ENCODE measurements around the gene BCL6.
A peak's percentile ranks its signal among the peaks of the same experiment; 100 is the strongest.

The BCL6 gene

GRCh38 chr3:187773233-187774184 is 28.2 kb upstream of the BCL6 start:
- DNase-seq = no peak

GRCh38 chr3:187770224-187770623 is 25.0 kb upstream of the BCL6 start:
- TF ChIP-seq POLR2A (IDR thresholded peaks at IDR 0.05; ENCODE audit: low read length) (no peak), GATA1 (IDR thresholded peaks at IDR 0.05; ENCODE audit: low read depth, low read length) (no peak)
- no peak for DNase-seq

More at GRCh38 chr3:187773233-187774184, 28.2 kb upstream of the BCL6 start:
- no peak for TF ChIP-seq GATA1 (IDR thresholded peaks at IDR 0.05; ENCODE audit: low read depth, low read length)
- TF ChIP-seq POLR2A (IDR thresholded peaks at IDR 0.05; ENCODE audit: low read length) = no peak

DNA sequence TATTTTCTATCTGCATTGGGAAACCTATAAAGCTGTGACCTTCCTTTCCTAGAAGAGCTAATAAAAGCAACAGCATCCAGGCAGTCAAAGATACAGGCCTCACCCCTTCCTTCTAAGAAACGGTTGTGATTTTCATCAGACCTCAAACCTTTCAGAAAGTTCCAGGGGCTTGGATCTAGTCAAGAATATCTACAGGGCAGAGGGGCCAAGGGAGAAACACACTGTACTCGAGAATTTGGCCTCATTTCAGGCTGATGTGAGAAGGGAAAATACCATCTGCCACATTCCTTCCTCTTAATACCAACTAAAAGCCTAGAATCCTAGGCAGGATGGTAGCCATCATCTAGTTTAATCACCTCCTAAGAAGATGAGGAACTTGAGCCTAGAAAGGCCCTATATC is 24.5 kb upstream of the BCL6 start:
- DNase-seq = no peak
- no peak for TF ChIP-seq GATA1 (IDR thresholded peaks at IDR 0.05; ENCODE audit: low read depth, low read length)

- TF ChIP-seq GATA1 (IDR thresholded peaks at IDR 0.05; ENCODE audit: low read depth, low read length) (no peak), POLR2A (IDR thresholded peaks at IDR 0.05; ENCODE audit: low read length) (no peak)
- no peak for DNase-seq
Observed at GRCh38 chr3:187767266-187768012, 22.2 kb upstream of the BCL6 start.

- TF ChIP-seq POLR2A (IDR thresholded peaks at IDR 0.05; ENCODE audit: low read length) (no peak), GATA1 (IDR thresholded peaks at IDR 0.05; ENCODE audit: low read depth, low read length) (no peak)
- no peak for DNase-seq
Observed at GRCh38 chr3:187765342-187765741, 20.1 kb upstream of the BCL6 start.

- TF ChIP-seq POLR2A (IDR thresholded peaks at IDR 0.05; ENCODE audit: low read length) = no peak
- TF ChIP-seq GATA1 (IDR thresholded peaks at IDR 0.05; ENCODE audit: low read depth, low read length) = no peak
- DNase-seq = no peak
Observed at GRCh38 chr3:187763850-187764648, 18.8 kb upstream of the BCL6 start.

DNA sequence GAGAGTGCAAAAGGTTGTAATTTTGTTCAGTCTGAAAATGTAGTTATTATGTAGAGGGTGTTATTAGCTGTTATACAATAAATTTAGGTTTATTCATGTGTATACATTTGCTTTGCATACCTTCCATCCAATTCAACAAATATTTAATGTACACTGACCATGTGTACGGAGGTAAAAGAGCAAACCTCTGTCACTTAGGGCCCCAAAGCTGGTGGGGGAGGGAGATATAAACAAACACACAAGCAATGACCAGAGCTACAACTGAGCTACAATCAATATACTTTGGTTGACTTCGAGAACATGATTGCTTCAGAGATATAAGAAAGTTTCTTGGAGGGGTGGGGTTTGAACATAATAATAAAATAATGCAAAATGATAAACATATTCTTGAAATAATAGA is 17.5 kb upstream of the BCL6 start:
- no peak for DNase-seq
- TF ChIP-seq POLR2A (IDR thresholded peaks at IDR 0.05; ENCODE audit: low read length) (no peak), GATA1 (IDR thresholded peaks at IDR 0.05; ENCODE audit: low read depth, low read length) (no peak)

GRCh38 chr3:187759601-187760000 is 14.3 kb upstream of the BCL6 start:
- no peak for DNase-seq
- TF ChIP-seq POLR2A (IDR thresholded peaks at IDR 0.05; ENCODE audit: low read length) (no peak), GATA1 (IDR thresholded peaks at IDR 0.05; ENCODE audit: low read depth, low read length) (no peak)

GRCh38 chr3:187758318-187758955 is 13.2 kb upstream of the BCL6 start:
- no peak for DNase-seq
- no peak for TF ChIP-seq GATA1 (IDR thresholded peaks at IDR 0.05; ENCODE audit: low read depth, low read length)
- TF ChIP-seq POLR2A (IDR thresholded peaks at IDR 0.05; ENCODE audit: low read length) = no peak

GRCh38 chr3:187753516-187753915 is 8.2 kb upstream of the BCL6 start:
- no peak for TF ChIP-seq GATA1 (IDR thresholded peaks at IDR 0.05; ENCODE audit: low read depth, low read length)
- TF ChIP-seq POLR2A (IDR thresholded peaks at IDR 0.05; ENCODE audit: low read length) = no peak
- no peak for DNase-seq

- DNase-seq = no peak
- TF ChIP-seq GATA1 (IDR thresholded peaks at IDR 0.05; ENCODE audit: low read depth, low read length) = no peak
- no peak for TF ChIP-seq POLR2A (IDR thresholded peaks at IDR 0.05; ENCODE audit: low read length)
Observed at GRCh38 chr3:187750513-187751123, 5.3 kb upstream of the BCL6 start.

GRCh38 chr3:187750006-187750512 is 4.8 kb upstream of the BCL6 start:
- DNase-seq = no peak
- TF ChIP-seq POLR2A (IDR thresholded peaks at IDR 0.05; ENCODE audit: low read length) (no peak), GATA1 (IDR thresholded peaks at IDR 0.05; ENCODE audit: low read depth, low read length) (no peak)

DNA sequence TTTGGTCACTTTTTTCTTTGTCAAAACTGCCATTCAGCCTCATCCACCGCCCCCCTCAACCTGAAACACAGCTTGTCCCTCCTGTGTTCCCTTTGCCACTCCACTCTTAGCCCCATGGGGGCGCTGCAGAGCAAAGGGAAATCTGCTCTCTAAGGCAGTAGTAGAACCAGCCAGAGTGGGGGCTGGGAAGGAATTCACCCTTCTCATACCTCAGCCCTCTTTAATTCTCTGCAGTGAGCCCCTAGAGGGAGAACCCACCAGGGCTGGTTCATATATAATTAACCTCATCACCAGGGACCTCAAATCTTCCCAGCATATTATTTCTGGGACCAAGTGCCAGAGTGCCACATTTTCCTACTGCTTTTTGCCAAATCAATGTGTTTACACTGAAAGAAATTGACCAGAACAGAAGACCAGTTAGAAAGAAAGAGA is 2.8 kb upstream of the BCL6 start:
- no peak for TF ChIP-seq GATA1 (IDR thresholded peaks at IDR 0.05; ENCODE audit: low read depth, low read length)
- TF ChIP-seq POLR2A (IDR thresholded peaks at IDR 0.05; ENCODE audit: low read length) = no peak
- DNase-seq = peak; percentile 80 to 91

Data from erythroblast (primary cell).